GM21367 (cell line): ENCODE data around the gene MYBPC1.
"Not testable (repeated sequence)": the region's sequence is repeated elsewhere in the genome, so short reads cannot be mapped to it uniquely, and the experiment has no call there.

Experiments
- ATAC-seq: cut with Tn5 transposase; IDR thresholded peaks from one replicate; pipeline ENCODE4 v1.9.1; 2021; ENCODE audit not compliant: unreplicated experiment

Gene MYBPC1, protein sequence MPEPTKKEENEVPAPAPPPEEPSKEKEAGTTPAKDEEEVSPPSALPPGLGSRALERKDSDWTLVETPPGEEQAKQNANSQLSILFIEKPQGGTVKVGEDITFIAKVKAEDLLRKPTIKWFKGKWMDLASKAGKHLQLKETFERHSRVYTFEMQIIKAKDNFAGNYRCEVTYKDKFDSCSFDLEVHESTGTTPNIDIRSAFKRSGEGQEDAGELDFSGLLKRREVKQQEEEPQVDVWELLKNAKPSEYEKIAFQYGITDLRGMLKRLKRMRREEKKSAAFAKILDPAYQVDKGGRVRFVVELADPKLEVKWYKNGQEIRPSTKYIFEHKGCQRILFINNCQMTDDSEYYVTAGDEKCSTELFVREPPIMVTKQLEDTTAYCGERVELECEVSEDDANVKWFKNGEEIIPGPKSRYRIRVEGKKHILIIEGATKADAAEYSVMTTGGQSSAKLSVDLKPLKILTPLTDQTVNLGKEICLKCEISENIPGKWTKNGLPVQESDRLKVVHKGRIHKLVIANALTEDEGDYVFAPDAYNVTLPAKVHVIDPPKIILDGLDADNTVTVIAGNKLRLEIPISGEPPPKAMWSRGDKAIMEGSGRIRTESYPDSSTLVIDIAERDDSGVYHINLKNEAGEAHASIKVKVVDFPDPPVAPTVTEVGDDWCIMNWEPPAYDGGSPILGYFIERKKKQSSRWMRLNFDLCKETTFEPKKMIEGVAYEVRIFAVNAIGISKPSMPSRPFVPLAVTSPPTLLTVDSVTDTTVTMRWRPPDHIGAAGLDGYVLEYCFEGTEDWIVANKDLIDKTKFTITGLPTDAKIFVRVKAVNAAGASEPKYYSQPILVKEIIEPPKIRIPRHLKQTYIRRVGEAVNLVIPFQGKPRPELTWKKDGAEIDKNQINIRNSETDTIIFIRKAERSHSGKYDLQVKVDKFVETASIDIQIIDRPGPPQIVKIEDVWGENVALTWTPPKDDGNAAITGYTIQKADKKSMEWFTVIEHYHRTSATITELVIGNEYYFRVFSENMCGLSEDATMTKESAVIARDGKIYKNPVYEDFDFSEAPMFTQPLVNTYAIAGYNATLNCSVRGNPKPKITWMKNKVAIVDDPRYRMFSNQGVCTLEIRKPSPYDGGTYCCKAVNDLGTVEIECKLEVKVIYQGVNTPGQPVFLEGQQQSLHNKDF

DNA sequence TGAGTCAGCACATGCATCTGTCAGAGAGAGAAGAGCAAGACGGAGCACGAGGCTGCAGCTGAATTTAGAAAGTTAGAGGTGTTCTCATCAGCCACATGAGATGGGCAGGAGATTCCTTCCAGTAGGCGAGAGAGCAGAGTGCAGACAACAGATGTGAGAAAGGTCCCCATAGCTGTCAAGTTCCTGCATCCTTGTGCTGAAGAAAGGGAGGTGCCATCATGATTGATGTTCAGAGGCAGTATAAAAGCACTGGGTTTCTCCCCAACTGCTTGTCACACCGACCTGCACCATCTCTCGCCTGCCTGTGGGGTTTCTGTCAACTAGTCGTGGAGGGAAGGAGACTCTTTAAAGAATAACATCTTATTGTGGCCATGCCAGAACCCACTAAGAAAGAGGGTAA is at the start of gene MYBPC1:
Gene MYBPC1 (plus strand): TSS at position 272 of the 400 bp plus-strand sequence. CDS start 100 bp downstream, at position 372.
- ATAC-seq = no peak

DNA sequence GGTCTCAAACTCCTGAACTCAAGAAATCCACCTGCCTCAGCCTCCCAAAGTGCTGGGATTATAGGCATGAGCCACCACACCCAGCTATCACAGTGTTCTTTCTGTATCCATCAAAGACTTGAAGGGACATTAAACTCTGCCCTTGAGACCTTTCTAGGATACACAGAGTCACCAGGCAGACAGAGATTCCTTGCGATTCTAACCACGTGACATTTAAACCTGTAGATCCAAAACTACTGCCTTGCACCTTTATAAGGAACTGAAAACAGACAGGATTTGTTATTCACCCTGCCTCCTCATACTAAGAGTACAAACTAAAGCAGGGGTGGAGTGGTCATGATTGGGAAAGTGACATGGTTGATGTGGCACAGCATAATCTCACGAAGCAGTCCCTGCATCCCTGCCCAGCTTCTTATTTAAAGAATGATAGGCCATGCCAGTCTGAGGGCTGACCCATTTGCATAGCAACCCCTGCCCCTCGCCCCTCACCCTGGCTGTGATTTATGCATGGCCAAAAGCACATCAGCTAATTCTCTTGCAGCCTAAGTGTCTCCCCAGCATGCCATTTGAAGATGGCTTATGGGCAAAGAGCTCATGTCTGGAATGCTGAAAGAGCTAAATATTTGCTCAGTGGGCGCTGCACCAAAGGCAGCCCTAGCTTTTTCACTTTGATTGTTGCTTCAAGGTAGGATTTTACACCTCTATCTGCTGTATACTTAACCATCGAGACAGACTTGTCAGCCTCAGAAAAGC is 43.2 kb upstream of the MYBPC1 start:
- ATAC-seq = no peak

DNA sequence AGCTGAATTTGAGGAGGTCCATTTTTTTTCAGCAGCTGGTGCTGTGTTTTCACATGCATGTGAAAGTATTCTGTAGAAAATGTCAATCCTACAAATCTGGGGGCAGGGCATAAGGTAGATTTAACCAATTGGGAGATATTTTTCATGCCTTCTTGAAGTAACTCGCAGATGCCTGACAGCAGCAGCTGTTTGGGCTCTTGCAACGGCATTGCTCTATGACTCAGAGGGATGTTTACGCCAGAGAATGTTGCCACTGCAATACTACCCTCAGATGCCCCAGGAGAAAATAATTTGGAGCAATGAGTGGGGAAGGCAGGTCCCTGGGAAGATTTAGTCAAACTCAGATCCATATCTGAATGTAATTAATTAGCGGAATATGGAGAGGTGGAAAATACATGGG is 42.5 kb upstream of the MYBPC1 start:
- no peak for ATAC-seq

DNA sequence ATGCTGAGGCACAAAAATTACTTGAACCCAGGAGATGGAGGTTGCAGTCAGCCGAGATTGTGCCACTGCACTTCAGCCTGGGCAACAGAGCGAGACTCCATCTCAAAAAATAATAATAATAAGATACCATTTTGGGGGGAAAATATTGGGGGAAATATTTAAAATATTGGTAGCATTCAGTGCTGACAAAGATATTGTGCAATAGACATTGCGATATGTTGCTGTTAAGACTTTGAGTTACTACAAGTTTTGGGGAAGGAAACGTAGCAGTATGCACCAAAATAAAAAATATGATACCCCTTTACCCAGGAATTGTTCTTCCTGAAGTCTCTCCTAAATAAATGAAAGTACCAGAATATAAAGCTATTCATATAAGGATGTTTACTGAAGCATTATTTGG is 37.7 kb upstream of the MYBPC1 start:
- no peak for ATAC-seq

DNA sequence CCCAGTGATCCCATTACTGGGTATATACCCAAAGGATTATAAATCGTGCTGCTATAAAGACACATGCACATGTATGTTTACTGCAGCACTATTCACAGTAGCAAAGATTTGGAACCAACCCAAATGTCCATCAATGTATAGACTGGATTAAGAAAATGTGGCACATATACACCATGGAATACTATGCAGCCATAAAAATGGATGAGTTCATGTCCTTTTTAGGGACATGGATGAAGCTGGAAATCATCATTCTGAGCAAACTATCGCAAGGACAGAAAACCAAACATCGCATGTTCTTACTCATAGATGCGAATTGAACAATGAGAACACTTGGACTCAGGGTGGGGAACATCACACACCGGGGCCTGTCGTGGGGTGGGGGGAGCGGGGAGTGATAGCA is 36.0 kb upstream of the MYBPC1 start:
- not testable (repeated sequence) for ATAC-seq

DNA sequence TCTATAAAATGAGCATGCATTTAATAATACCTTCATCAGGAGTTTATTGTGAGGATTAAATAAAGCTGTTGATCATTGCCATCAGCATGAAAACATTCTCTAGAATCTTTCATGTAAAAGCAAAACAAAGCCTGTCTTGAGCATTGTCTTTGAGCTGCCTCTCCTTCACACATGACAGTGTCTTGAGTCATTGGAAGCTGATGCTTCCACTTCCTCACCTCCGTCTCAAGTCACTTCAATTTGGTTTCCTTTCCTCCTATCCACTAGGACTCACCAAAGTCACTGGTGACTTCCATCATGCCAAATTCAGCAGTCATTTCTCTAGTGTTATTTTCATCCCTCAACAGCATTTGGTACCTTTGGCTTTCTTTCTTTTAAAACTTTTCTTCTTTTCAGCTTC is 31.6 kb upstream of the MYBPC1 start:
- no peak for ATAC-seq

DNA sequence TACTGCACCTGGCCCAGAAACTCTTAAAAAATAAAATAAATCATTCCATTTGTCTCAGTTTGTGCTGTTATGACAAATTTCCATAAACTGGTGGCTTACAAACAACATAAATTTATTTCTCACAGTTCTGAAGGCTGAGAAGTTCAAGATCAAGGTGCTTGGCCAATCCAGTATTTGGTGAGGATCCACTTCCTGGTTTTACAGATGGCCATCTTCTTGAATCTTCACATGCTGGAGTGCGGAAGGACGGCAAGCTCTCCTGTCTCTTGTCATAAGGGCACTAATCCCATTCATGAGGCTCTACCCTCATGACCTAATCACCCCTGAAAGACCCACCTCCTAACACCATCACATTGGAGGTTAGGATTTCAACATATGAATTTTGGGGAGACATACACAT is 29.9 kb upstream of the MYBPC1 start:
- ATAC-seq = no peak

DNA sequence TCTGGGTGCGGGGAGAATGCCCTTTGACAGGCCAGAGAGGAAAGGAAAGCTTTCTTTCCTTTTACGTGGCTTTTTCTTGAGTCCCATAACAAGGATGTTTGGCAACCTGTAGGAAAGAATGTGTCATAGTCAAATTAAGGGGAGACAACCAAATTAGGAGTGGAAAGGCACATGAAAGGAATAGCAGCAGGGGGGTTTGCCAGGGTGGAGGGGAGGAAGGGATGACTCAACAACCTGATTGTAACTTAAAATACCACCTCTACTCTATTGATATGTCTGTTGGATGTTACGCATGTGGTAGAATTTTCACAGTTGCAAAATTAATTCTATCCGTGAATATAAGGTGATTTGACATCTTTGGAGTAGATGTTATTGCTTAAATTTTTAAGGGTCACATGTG is 28.5 kb upstream of the MYBPC1 start:
- ATAC-seq = no peak

DNA sequence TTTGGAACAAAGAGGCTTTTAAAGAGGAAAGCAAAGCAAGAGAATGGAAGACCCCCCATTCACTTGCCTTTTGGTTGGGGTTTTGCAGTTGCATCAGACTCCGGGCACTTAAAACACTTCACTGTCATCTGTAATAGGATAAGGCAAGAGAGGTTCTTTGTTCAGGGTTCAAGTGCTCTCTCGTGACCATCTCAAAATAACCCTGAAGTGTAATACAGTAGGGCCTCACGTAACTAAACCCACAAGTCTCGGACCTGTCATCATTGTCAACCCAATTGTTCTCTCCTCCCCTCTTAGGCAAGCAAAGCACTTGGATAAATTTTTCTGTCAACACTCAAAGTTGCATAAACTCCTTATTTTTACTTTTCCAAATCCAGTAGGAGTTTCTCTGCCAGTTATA is 26.9 kb upstream of the MYBPC1 start:
- ATAC-seq = no peak

DNA sequence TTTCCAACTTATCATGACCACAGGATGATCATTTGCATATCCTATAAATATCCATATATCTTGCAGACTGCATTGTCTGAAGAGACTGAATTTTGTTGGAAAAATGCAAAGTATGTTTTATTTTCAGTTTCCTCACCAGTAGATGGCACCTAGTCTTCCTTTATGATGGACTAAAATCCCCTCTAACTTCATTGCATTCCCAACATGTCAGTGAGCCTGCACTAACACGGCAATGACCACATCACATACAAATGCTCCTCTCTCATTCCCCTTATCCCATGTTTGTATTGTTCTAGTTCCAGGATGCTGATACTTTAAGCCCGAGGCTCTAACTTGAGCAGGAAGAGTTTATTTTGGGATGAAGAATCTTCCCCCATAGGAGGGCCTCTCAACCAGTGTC is 24.7 kb upstream of the MYBPC1 start:
- ATAC-seq = no peak

DNA sequence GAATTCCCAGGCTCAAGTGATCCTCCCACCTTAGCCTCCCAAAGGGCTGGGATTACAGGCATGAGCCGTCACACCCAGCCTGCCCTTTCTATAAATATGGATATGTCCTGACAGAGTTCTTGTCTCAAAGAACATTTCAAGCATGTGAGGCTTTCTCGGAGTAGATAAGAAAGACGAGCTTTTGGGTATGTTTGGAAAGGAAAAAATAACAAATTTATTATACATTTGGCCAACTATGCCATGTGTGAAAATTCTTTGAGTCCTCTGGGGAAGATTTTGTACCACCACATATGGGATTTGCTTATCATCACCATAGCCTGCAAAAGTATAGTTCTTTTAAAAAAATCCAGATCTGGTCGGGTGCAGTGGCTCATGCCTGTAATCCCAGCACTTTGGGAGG is 23.7 kb upstream of the MYBPC1 start:
- ATAC-seq = no peak

DNA sequence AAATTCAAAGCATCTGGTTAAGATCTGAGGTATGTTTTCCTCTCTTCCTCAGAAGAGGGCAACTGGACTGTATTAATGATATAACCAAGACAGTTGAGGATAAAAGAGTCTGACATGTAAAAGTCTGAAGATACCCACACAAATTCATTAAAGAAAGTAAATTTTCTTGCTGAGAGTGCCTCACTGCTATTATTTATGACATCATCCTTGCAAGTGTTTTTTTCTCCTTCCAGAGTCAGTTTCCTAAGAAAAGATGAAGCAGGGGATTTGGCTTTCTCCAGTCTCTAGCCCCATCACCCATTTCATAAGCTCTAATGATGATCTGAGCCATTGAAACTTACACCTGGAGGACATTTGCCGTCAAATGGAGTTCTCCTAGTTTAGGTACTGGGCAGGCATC is 21.0 kb upstream of the MYBPC1 start:
- ATAC-seq = no peak

DNA sequence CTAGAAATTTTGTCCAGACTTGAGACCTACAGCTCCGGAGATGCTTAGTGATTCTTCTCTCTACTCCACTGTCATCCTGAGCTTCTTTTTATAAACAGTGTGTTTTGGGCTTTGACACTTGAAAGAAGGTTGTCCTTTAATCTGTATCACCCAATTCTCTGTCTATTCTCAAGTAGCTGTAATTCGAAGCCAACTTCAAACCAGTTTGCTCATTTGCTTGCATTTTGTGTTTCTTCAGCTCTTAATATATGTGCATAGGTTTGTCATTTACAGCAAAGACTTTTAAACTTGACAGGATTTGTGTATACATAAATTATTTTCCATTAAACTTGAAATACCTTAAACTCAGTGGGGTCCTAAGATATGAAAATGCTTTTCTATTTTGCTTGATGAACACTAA is 16.4 kb upstream of the MYBPC1 start:
- ATAC-seq = no peak

DNA sequence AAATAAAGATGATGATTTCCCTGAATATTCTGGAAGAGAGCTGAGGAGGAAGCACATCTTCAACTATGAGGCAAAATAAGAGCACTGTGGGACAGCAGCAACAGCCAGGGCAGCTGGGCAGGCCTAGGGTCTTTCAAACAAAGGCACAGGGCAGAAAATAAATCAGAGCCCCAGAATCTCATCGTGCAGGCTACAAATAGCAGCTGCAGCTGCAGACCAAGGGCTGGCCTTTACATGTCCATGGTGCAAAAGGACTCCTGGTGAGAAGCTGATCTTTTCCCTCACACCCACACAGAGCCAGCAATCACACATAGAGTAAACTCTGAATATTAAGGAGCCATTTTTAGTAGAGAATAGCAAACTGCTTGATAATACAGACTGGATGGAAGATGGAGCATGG is 13.6 kb upstream of the MYBPC1 start:
- no peak for ATAC-seq

DNA sequence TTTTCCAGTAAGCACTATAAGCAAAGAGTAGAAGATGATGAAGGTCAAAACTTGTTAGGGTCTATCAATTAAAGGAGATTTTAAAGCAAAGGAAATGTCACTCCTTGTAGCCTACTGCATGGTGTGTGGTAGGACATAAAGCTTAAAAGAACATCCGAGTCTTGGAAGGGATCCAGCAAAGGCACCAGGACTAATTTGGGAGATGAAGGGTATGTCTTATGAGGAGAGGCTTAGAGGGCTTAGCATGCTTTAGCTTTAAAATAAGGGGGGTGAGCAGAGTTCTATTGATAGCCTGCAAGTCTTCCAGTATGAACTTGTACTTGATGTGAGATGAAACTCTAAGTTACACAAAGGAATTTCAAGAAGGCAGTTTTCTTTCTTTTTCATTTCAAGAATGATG is 11.8 kb upstream of the MYBPC1 start:
- no peak for ATAC-seq

DNA sequence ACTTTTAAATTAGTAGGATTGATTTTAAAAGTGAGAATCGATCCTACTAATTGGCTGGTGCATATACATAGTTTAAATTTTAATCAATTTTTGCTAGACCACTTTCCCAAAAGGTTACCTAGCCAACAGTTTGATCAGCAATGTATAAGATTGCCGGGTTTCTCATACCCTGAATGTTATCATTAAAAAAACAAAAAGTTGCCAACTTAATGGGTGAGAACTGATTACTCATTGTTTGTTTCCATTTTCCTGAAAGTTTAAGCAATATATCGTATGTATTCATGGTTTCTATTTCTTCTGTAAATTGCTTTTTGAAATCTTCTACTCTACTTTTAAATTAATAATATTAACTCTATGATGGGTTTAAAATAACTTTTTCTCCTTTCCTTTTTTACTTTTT is 4.4 kb upstream of the MYBPC1 start:
- ATAC-seq = no peak

DNA sequence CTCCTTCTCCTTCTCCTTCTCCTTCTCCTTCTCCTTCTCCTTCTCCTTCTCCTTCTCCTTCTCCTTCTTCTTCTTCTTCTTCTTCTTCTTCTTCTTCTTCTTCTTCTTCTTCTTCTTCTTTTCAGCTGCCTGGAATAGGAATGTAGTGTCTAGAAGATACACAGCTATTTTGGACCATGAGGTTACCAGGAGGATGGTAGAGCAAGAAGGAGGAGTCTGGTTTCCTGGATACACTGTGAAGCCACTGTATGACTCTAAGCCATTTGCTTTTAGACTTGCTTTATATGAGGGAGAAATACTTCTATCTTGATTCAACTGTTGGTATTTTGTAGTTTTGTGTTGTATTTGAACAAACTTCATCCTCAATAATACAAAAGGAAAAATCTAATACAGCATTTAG is 3.0 kb upstream of the MYBPC1 start:
- ATAC-seq = no peak

DNA sequence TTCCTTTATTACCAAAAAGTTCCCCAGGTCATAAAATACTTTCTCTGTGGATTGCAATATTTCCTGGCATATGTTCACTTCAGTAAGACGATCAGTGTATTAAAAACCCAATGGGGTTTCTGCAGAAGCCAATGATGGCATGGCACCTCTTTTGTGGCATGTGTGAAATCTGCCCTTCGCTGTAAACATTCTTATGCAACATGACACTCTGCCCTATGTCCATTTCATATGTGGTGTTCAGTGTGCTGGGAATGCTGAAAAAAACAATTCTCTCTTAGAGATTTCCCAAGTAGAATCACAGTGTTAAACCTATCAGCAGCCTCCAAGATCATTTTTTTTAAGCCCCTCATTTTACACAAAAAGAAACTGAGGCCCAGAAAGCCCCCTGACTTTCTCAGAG is 2.3 kb upstream of the MYBPC1 start:
- ATAC-seq = no peak

DNA sequence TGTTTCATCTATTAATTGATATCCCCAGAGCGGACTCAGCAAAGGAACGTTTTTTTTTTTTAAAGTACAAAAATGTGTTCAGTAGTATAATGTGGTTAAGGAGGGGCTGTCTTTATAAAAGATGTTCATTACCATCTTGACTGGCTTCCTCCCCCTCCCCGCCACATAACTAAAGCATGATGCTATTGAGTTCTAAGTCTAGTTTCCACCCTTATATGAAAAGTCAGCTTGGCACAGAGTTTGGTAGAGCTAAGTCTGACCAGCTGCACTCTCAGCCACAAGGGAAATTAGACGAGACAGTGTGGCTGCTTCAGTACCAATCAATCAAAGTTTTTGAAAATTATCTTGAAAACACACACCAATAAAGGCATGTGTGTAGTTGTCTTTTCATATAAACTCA is 1.9 kb upstream of the MYBPC1 start:
- ATAC-seq = no peak

DNA sequence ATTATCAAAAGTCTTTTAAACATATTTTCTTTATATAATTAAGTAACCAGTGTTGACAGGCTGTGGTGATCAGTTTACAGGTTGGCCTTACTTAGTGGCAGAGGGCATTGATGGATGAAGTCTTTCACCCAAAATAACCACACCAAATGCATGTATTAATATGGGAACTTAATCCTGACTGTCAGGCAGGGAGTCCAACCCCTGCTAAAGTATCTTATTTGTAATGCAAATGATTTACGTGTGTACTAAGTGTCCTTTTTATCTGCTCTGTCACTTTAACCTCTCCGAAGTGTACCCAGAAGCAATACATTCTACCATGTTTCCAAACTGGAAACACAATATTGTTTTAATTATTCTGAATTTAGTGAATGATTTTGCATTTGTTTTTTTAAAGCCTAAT is 1.4 kb downstream of the MYBPC1 start:
- no peak for ATAC-seq

DNA sequence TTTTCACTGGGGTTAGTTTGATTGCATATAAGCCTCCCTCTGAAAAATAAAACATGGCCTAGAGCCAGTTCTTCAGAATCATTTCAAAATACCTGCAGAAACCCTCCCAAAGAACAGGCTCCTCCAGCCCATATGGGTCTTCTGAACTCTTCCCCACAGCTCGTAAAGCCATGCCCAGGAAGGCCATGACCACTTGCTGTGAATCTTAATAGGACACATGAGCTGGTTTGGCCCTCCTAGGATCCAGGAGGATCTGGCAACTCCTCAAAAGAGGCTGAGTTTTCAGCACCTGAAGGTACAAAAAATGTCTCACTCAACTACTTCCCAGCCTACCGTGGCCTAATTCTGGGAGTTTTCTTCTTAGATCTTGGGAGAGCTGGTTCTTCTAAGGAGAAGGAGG is 2.4 kb downstream of the MYBPC1 start:
- no peak for ATAC-seq
